DMS114 treated with DMSO at 0.1 percent for 48 hours (cell line): ENCODE data around the gene NUDT21.
"Not testable (repeated sequence)": the region's sequence is repeated elsewhere in the genome, so short reads cannot be mapped to it uniquely, and the experiment has no call there.

Experiments used
- DNase-seq: peaks from one replicate; lab custom pipeline; 2025; ENCODE audit not compliant: unreplicated experiment; lab: John Stamatoyannopoulos, UW

The NUDT21 gene

DNA sequence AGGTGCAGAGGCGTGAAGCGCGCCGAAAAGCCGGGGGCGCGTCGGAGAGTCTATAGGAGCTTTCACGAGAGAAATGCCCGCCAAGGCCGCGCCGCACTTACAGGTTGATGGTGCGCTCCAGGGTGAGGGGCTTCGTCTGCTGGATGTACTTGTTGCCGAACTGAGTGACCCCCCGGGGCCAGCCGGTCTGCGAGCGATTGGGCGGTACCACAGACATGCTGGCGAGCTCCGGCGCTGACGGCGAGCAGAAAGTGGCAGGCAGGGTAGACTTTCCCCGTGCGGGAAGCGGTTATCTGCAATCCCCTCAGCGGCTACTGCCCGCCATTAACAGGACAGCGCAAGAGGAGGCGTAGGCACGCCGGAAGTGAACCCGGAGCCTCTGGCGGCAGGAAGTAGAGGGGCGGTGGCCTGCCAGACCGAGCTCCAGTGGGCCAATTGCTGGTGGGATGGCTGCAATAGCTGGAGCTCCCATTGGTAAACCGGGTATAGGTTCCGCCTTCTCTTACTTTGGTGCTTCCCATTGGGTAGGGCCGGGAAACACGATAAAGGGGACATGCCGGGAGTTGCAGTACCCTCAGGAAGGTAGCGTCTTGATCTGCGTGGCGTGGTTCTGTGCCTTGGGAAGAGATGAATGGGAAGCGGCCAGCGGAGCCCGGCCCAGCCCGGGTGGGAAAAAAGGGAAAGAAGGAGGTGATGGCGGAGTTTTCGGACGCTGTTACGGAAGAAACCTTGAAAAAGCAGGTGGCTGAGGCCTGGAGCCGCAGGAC, at the start of gene NUDT21, which contains the start of gene OGFOD1:
TSS of gene NUDT21 (minus strand) at position 347 of the 767 bp plus-strand sequence. CDS start at position 217, 130 bp downstream.
TSS of gene OGFOD1 (plus strand) at position 569 of the 767 bp plus-strand sequence. CDS start at position 628, 59 bp downstream.
- peak; percentile 99 for DNase-seq

DNA sequence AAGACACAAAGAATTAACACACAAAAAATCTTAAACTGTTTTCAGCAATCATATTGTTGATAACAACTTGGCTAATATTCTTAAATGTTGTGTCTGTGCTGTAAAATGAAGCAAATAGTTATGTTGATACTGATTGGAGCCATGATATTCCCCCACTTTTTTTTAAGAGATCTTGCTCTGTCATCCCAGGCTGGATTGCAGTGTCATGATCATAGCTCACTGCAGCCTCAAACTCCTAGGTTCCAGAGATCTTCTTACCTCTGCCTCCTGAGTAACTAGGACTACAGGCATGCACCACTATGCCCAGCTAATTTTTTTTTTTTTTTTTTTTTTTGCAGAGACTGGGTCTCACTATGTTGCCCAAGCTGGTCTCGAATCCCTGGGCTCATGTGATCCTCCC, 42.7 kb upstream of the NUDT21 start:
- DNase-seq = no peak

DNA sequence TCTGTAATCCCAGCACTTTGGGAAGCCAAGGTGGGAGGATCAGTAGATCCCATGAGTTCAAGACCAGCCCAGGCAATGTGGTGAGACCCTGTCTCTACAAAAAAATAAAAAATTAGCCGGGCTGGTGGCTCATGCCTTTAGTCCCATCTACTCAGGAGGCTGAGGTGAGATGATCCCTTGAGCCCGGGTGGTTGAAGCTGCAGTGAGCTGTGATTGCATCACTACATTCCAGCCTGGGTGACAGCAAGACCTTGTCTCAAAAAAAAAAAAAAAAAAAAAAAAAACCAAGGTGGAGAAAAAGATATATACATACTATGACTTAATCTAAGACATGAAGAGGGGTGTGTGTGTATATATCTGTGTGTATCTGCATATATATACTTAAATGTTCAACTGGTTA, 42.0 kb upstream of the NUDT21 start:
- DNase-seq = no peak

DNA sequence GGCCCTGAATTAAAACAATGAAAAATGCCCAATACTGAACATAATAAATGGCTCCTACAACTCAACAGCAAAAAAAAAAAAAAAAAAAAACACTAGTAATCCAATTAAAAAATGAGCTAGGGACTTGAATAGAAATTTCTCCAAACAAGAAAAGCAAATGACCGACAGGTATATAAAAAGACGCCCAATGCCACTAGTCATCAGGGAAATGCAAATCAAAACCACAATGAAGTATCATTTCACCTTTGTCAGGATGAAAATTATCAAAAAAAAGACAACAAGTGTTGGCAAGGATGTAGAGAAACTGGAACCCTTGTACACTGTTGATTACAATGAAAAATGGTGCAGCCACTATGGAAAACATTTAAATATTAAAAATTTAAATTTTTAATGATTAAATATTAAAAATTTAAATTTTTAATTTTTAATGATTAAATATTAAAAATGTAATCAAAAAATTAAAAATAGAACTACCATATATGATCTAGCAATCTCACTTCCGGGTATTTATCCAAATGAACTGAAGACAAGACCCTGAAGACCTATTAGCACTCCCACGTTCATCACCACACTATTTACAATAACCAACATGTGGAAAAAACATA, 40.6 kb upstream of the NUDT21 start:
- no peak for DNase-seq

DNA sequence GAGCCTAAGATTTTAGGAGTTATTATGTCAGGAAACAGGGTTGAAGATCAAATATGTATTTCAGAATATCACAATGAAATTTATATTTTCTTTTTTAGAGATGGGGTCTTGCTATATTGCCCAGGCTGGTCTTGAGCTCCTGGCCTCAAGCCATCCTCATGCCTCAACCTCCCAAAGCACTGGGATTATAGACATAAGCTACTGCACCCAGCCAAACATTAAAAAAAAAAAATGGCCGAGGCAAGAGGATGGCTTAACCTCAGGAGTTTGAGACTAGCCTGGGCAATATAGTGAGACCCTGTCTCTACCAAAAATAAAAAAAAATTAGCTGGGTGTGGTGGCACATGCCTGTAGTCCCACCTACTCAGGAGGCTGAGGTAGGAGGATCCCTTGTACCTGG, 37.7 kb upstream of the NUDT21 start:
- DNase-seq = not testable (repeated sequence)

DNA sequence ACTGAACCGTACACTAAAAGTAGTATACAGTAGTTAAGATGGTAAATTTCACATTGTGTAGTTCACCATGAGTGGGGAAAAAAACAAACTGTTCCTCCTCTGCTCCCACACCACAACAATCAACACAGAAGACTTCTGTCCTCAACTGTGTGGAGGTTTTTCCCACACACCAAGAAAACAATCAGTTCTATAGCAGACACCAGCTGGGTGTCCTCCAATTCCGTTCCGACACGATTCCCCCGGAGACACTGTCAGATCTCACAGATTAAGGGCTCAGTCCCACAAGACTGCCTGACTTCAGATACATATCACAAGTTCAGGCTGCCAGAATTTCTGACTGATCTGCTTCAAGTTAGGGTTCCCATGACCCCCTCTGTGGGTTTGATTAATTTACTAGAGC, 36.9 kb upstream of the NUDT21 start:
- no peak for DNase-seq

DNA sequence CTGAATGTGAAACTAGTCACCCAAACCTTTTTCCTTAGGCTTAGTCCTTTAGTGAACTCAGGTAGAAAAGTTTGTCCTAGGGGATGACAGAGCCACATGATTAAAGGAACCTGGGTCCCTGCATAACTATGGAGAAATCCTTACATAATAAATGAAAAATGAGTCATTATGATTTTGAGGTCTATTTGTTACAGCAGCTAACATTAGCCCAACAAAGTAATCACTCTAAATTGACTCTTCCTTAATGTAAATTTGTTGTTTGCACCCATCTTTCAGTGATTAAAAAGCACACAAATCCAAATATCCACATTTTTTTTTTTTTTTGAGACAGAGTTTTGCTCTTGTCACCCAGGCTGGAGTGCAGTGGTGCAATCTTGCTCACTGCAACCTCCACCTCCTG, 32.3 kb upstream of the NUDT21 start:
- DNase-seq = no peak

DNA sequence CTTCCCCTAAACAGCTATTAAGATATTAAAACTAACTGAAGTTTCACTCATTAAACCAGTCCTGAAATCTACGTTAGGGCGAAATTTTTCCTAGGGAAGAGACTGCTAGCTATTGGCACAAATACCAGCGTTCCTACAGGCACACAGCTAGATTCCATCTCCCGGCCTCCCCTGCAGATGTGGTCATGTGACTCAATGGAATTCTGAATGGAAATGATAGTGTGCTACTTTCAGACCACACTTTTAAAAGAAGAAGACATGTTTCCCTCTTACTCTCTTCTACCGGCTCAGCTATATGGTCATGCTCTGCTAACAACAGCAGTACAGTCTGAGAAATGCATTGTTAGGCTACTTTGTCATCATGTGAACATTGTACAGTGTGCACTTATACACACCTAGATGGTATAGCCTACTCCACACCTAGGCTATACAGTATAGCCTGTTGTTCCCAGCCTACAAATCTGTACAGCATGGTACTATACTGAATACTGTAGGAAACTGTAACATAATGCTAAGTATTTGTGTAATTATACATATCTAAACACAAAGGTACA, 31.6 kb upstream of the NUDT21 start:
- no peak for DNase-seq

DNA sequence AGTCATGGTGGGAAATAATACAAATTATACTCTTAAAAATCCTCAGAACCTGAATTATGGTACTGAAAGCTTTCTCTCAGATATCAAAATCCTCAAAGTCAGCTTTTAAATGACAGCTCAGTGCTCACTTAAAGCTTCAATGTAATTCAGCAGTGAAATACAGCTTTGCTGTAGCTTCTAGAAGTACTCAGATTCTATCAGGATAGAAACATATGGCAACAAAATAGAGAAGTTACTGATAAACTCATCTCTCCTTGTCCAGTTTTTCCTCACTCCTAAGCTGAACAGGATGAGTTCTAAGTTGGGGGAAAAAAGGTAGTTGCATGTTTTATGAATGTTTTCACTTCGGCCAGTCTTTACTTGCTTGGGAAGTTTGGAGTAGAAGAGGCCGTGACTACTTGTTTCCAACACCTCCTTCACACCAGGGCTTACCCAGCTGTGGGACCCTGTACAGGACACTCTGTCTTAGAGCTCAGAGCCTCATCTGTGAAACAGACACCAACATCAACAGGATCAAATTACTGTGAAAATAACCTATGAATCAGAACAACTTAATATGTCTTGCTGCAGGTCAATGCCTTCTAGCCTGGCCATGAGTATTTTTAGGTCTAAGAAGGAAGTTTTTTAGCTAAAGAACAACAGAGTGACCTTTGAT, 30.5 kb upstream of the NUDT21 start:
- no peak for DNase-seq

DNA sequence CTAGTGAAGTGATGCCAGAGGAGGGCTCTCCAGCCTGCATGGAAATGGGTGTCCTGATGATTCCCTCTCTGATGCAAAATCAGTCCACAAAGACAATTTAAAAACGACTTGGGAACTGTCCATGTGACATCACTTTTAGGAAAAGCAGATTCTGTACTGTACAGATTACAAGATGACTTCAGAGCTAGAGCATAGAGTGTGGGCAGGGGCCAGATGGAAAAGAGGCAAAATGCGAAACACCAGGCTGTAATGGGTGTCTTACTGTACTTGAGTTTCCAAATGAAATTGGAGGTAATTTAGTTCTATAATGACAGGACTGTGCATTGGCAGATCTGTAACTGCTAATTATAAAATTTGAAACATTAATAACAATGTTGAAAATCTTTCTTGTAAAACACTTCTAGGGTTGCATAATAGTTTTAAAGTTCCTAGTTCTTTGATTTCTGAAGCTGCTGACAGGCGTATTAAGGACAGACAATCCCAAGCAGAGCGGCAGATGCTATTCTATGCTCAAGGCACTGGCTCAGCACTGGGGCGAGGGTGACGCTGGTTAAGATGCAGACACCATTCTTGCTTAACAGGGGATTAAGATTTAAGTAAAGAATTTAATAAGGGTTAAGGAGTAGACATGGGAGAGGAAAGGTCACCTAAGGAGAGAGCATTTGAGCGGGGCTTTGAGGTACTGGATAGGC, 29.8 kb upstream of the NUDT21 start:
- no peak for DNase-seq

DNA sequence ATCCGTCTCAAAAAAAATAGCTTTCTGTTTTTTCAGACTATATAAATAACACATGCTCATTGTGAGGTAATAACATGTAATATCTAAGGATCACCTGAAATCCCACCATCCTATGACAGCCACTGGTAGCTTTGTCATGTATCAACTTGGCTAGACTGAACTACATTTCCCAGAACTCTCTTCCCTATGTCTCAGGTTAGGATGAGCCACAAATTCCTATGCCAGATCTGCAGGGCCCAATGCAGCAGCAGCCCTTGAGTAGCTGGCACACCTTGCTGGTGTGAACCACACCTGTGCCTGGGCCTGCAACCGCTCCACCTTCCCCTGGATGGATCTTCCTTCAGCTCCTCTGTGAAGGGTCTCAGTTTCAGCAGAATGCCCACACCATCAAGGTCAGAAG, 28.3 kb upstream of the NUDT21 start:
- DNase-seq = no peak

DNA sequence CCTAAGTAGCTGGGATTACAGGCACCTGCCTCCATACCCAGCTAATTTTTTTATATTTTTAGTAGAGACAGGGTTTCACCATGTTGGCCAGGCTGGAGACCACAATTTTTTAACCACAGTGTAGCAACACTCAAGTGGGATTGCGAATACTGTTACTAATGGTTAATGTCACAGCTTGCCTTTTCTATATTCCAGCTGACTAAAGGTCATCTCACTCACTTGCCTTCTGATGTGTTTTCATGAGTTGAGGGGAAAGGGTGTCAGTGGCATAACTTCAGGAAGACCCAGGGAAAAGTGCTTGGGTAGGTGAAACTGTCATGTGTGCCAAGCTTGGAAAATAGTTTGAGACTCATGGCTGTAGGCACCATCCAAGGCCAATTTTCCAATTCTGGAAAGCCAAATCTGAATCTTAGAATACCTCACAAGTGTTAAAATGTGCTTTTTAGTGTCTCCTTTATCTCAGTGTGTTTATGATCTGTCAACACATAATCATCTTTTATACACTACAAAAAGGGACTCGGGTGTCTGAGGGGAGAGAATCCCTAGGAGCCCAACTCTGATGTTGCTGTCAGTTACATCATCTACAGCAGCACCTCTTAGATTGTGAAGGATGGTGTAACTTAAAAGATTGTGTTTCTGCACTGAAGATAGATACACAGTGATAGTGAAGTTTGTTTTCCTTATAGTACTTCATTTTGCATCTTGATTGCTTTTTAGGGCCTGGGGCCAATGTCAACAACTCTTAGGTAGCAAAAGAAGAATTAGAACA, 27.3 kb upstream of the NUDT21 start:
- DNase-seq = no peak

DNA sequence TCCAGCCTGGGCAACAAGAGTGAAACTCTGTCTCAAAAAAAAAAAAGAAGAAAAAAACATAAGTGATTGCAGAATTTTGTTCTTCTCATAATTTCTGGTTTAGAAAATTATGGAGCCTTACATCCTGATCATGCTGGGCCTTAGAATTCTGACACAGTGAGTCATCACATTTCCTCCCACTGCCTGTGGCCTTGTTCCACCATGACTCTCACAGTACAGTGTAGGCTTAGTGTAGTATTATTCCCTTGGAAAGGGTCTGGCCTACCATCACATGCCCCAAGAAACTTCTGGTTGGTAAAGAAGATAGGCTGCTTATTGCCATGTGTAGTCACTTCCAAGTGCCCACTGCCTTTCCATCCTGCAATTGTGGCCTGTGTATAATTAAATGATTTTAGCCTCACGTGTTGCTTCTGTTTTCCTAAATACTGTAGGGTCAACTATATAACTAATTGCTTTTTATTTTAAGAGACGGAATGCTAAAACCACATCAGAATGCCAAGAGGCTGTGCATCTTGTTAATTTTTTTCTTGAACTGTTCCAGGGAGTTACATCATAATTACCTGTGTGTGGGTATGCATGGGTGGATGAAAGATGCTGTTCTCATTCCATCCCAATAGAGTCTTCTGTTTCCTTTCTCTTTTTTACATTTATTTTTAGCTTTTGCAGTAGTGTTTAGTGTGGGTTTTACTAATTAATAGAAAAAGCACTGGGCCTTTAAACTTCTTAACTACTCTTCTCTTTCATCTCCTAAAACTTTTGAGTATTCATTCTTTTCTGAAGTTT, 26.2 kb upstream of the NUDT21 start:
- no peak for DNase-seq

DNA sequence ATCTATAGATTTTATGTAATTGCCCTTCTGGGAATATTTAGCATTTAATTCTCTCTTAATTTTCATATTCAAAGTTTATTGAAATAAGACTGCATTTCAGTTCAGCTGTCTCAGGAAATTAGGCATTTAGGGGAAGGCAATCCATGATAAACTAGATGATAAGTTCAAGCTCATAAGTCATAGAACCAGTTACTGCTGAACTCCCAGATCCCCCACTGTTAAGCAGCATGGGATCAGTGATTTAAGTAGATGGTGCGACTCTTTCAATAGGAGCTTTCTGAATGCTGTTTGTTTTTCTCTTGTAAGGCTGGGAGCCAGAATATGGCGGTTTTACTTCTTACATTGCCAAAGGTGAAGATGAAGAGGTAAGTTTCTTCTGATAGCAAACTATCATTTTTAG, 24.1 kb upstream of the NUDT21 start:
- no peak for DNase-seq

DNA sequence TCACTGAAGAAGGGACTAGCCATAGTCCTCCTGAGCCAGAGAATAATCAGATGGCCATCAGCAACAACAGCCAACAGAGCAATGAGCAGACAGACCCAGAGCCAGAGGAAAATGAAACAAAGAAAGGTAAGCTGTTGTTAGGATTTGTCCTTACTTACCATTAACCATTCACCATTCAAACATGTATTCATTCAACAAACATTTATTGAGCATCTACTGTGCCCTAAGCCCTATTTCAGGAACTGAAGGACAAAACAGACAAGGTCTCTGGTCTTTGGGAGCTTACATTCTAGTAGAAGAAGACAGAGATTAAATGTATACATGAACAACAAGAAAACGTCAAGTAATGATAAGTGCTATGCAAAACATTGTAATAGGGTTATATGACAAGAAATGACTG, 19.5 kb upstream of the NUDT21 start:
- DNase-seq = no peak

DNA sequence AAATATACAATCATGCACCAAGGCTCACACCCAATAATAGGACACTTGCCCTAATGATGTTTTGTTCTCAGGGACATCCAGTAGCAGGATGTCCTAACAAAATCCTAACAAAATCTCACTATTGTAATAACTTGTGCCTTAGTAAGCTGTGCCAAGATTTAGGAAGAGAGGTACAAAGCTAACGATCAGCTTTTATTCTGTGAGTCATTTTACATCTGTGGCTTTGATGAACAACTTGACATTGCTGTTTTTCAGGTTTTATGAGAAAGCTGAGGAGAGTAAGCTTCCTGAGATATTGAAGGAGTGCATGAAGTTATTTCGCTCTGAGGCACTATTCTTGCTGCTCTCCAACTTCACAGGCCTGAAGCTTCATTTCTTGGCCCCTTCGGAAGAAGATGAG, 19.1 kb upstream of the NUDT21 start:
- DNase-seq = no peak

DNA sequence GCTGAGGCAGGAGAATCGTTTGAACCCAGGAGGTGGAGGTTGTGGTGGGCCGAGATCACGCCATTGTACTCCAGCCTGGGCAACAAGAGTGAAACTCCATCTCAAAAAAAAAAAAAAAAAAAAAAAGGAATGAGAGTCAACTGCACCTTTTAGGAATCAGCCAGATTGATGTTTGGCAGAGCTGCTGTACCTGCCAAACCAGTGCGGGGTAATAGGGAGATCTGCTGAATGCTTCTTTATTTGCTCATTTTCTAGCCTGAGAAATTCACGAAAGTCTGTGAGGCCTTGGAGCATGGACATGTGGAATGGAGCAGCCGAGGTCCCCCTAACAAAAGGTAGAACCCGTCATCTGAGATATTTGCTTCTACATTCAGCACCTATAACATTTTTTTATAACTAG, 18.6 kb upstream of the NUDT21 start:
- DNase-seq = no peak

DNA sequence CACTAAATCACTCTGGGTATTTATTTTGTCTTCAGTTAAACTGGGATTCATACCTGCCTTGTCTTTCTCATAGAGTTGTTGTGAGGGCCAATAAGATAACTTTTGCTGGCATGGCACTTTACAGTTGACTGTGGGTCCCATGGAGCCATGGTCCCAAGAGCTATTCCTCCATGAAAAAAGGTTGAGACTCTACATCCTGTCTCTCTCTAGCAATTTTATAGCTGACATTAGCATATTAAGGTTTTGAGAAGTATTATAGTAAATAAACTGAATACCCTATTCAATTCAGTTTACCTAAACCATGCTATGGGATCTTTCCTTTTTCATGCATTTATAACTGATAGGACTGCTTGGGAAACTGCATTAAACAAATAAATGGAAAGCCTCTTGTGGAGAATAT, 17.7 kb upstream of the NUDT21 start:
- no peak for DNase-seq

DNA sequence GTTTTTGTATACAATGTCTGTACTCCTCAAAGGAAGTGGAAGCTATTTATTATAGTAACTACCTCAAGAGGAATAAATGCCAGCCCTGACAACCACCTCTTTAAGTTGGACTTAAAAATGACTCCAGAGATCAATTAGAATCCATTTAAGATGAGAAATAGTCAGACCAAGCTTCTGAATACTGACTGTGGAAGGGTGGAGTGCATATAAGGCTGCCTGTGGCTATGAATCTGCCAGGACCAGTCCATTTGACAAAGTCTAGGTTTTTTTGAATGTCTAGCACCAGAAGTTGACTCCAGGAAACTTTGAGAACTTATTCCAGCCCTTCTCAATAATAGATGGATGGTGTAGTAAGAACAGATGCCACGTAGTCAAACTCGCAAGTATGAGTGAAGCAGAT, 15.2 kb upstream of the NUDT21 start:
- DNase-seq = no peak

DNA sequence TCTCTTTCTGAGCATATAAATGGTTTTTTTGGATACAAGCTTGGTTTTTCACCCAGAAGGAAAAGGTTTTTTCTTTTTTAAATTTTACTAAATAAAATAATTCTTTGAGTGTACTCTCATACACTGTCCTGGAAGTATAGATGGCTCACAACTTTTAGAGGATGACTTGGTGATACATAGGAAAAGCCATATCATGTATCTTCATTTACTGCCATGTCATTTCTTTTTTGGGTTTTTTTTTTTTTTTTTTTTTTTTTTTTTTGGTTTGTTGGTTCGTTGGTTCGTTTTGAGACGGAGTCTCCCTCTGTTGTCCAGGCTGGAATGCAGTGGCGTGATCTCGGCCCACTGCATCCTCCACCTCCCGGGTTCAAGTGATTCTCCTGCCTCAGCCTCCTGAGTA, 12.0 kb upstream of the NUDT21 start:
- DNase-seq = no peak
